ENCODE results near the gene KIF12. TPM values are rescaled to one million over a fixed set of nuclear protein-coding genes. Genes with fewer than 3 reads are reported as not detected.
"Not testable (repeated sequence)": the region's sequence is repeated elsewhere in the genome, so short reads cannot be mapped to it uniquely, and the experiment has no call there.

Gene KIF12
- total and polyA plus RNA-seq, 4 donors = 0.47 to 6.7 (median 4.8) TPM

DNA sequence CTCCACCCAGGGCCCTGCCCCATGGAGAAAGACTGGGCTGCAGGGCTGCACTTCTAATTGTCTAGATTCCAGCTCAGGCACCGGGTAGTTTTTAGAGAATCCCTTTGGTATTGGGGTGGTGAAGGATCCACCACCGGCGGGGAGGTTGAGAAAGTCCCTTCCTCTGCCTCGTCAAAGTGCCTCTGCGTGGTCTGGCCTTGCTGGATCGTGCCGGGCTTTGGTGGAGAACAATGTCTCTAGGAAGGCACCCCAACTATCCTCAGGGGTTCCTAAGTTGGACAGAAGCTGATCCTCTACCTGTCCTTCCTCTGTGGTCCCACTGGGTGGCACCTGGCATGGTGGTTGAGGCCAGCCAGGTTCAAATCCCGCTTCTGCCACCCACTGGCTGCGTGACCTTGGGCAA, 13.7 kb downstream of the KIF12 start:
- Histone ChIP-seq H3K36me3 (ENCODE audit: control insufficient read depth in 4 of 4, insufficient read depth in 4 of 4, low read length in 4 of 4) (no peaks in the 10 kb centered on the region), H3K9ac (ENCODE audit: insufficient read depth in 1 of 2, low read length in 2 of 2) (no peak overlapping the region), H3K27me3 (ENCODE audit: control insufficient read depth in 3 of 3, insufficient read depth in 3 of 3, low read length in 2 of 3) (no peaks in the 10 kb centered on the region), H3K4me3 (no peak overlapping the region), H3K27ac (ENCODE audit: low read depth in 1 of 2, low read length in 1 of 2) (no peak overlapping the region), H3K9me3 (ENCODE audit: control insufficient read depth in 4 of 4, insufficient read depth in 3 of 4, low read length in 3 of 4) (no peaks in the 10 kb centered on the region), H3K4me1 (ENCODE audit: control insufficient read depth in 5 of 5, insufficient read depth in 5 of 5, low read length in 5 of 5) (peaks cover 0 to 11% (median 2%) of the 10 kb centered on the region in 5 donors)
- no peak for ATAC-seq (ENCODE audit: insufficient read depth, low FRiP score)
- DNase-seq = no peak
- WGBS, 2 donors = 82 to 92% methylated on average over 9 of the region's 9 CpGs
- no peak for TF ChIP-seq CTCF (IDR thresholded peaks at IDR 0.05; ENCODE audit: control extremely low read depth, extremely low read depth)

GRCh38 chr9:114084282-114085073, 14.6 kb downstream of the KIF12 start:
- Histone ChIP-seq H3K9ac (ENCODE audit: insufficient read depth in 1 of 2, low read length in 2 of 2) (no peak overlapping the region), H3K9me3 (ENCODE audit: control insufficient read depth in 4 of 4, insufficient read depth in 3 of 4, low read length in 3 of 4) (no peaks in the 10 kb centered on the region), H3K4me3 (no peak overlapping the region), H3K36me3 (ENCODE audit: control insufficient read depth in 4 of 4, insufficient read depth in 4 of 4, low read length in 4 of 4) (no peaks in the 10 kb centered on the region), H3K4me1 (ENCODE audit: control insufficient read depth in 5 of 5, insufficient read depth in 5 of 5, low read length in 5 of 5) (peaks cover 0 to 11% (median 2%) of the 10 kb centered on the region in 5 donors), H3K27ac (ENCODE audit: low read depth in 1 of 2, low read length in 1 of 2) (no peak overlapping the region), H3K27me3 (ENCODE audit: control insufficient read depth in 3 of 3, insufficient read depth in 3 of 3, low read length in 2 of 3) (no peaks in the 10 kb centered on the region)
- DNase-seq = no peak
- TF ChIP-seq CTCF (IDR thresholded peaks at IDR 0.05; ENCODE audit: control extremely low read depth, extremely low read depth) = no peak
- ATAC-seq (ENCODE audit: insufficient read depth, low FRiP score) = no peak
- WGBS, 2 donors = 77 to 82% methylated on average over 11 of the region's 11 CpGs

GRCh38 chr9:114083666-114084065, 15.4 kb downstream of the KIF12 start:
- no peak for ATAC-seq (ENCODE audit: insufficient read depth, low FRiP score)
- no peak for DNase-seq
- TF ChIP-seq CTCF (IDR thresholded peaks at IDR 0.05; ENCODE audit: control extremely low read depth, extremely low read depth) = no peak
- Histone ChIP-seq H3K4me3 (no peak overlapping the region), H3K9me3 (ENCODE audit: control insufficient read depth in 4 of 4, insufficient read depth in 3 of 4, low read length in 3 of 4) (no peaks in the 10 kb centered on the region), H3K9ac (ENCODE audit: insufficient read depth in 1 of 2, low read length in 2 of 2) (no peak overlapping the region), H3K4me1 (ENCODE audit: control insufficient read depth in 5 of 5, insufficient read depth in 5 of 5, low read length in 5 of 5) (peaks cover 0 to 11% (median 2%) of the 10 kb centered on the region in 5 donors), H3K27me3 (ENCODE audit: control insufficient read depth in 3 of 3, insufficient read depth in 3 of 3, low read length in 2 of 3) (no peaks in the 10 kb centered on the region), H3K36me3 (ENCODE audit: control insufficient read depth in 4 of 4, insufficient read depth in 4 of 4, low read length in 4 of 4) (no peaks in the 10 kb centered on the region), H3K27ac (ENCODE audit: low read depth in 1 of 2, low read length in 1 of 2) (no peak overlapping the region)
- WGBS, 2 donors = 92 to 93% methylated on average over 6 of the region's 6 CpGs

DNA sequence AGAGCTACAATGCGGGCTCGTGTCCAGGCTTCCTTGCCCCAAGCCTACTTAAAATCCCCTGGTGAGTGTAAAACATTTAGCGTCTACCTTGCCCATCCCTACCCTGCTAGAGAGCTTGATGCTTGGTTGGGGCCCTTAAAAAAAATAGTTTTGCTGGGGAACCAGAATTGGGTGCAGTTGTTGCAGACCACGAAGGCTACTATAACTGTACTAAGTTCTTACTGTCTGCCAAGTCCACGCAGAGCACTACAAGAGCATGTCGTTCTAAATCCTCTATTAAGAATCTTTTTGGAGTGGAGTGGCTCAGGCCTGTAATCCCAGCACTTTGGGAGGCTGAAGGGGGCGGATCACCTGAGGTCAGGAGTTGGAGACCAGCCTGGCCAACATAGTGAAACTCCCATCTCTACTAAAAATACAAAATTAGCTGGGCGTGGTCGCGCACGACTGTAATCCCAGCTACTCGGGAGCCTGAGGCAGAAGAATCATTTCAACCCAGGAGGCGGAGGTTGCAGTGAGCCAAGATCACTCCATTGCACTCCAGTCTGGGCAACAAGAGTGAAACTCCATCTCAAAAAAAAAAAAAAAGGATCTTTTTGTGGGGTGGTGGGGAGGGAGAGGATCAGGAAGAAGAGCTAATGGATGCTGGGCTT, 16.2 kb downstream of the KIF12 start:
- ATAC-seq (ENCODE audit: insufficient read depth, low FRiP score) = not testable (repeated sequence)

More for the DNA sequence above, 16.2 kb downstream of the KIF12 start:
- not testable (repeated sequence) for H3K9ac ChIP-seq (ENCODE audit: insufficient read depth in 1 of 2, low read length in 2 of 2); H3K4me3 ChIP-seq; H3K27ac ChIP-seq (ENCODE audit: low read depth in 1 of 2, low read length in 1 of 2); H3K27me3 ChIP-seq (ENCODE audit: control insufficient read depth in 3 of 3, insufficient read depth in 3 of 3, low read length in 2 of 3); H3K36me3 ChIP-seq (ENCODE audit: control insufficient read depth in 4 of 4, insufficient read depth in 4 of 4, low read length in 4 of 4); DNase-seq; H3K9me3 ChIP-seq (ENCODE audit: control insufficient read depth in 4 of 4, insufficient read depth in 3 of 4, low read length in 3 of 4)
- peaks cover 0 to 17% (median 4%) of the 10 kb centered on the region in 5 donors for H3K4me1 ChIP-seq (ENCODE audit: control insufficient read depth in 5 of 5, insufficient read depth in 5 of 5, low read length in 5 of 5)
- 52 to 65% methylated on average over 13 of the region's 13 CpGs for WGBS, 2 donors
